ENCODE measurements around the gene RCN2. TPM values are rescaled to one million over a fixed set of nuclear protein-coding genes. Genes with fewer than 3 reads are reported as not detected.

RCN2 gene
- total and polyA plus RNA-seq, 2 of the 8 experiments (the other 6 are each of a cell fraction or from before 2014, with no cell fraction given) = 65.6 to 137 TPM

DNA sequence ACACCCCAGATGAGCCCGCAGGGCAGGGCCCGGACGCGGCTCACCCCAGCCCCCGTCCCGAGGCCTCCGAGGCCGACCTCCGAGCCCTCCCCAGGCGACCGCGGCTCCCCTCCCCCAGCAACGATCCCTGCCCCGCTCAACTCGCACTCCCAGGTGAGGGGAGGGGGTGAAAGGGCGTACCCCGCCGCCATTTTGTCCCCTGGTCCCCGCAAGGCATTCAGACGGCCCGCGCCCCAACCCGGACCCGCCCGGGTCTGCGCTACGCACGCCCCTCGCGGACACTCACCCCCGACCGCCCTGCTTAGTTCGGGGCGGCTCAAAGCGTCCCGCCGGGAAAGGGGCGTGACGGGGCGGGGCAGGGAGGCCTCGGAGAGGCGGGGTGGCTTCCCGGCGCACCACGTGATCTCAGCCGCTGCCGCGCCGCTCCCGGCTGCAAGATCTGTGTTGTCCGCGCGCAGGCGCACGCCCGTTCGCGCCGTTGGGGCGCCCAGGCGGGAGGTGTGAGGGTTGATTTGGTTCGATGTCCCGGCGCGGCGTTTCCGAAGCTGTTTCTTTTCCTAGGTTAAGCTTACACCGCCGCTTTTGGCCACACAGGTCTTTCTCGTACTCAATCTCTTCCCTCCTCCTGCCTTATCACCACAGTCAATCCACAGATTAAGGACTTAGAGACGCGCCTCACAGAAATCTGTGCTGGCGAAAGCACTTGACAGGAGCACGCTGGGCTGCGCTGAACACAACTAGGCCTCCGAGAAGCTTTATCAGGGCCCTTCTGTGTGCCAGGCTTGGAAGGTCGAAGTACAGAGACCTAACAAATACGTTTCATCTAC is 26.3 kb upstream of the RCN2 start, which contains the start of gene SCAPER:
Gene SCAPER (minus strand): TSS at position 328 of the 827 bp plus-strand sequence. CDS start 21,523 bp downstream, outside the sequence.
- H3K4me1 ChIP-seq (replicated peaks in 1 of 4; ENCODE audit: control insufficient read depth in 3 of 4, insufficient read depth in 4 of 4, low read length in 3 of 4) = peaks cover 1 to 7% (median 4%) of the 10 kb centered on the region in 4 experiments; a peak in 5 of 7 replicates
- WGBS, 2 experiments (ENCODE audit: extremely low coverage in 1 of 2, insufficient coverage in 1 of 2, insufficient read length in 1 of 2, insufficient replicate concordance in 2 of 2, low coverage in 1 of 2, low lambda C conversion rate in 2 of 2, missing lambda C conversion rate in 1 of 2) = 3% methylated on average over 53 of the region's 78 CpGs; no CpG with 5 or more reads in 1 of the 2 experiments
- peak within 1 kb of the TSS; percentile 75 for H4K5ac ChIP-seq (ENCODE audit: insufficient read length, low read depth, low read length)
- no peaks in the 10 kb centered on the region for H3K79me2 ChIP-seq (ENCODE audit: control insufficient read depth in 1 of 2, insufficient read depth in 2 of 2, low read length in 2 of 2)
- ChIA-PET POLR2A (ENCODE audit: partially characterized antibody) (interaction anchor here (1.1 to 1.7 kb wide), 4 partner anchors 14 to 256 kb away, joined by 3 to 14 read pairs (median 6); partner anchors contain the start of gene RCN2), CTCF (ENCODE audit: partially characterized antibody) (interaction anchor here (1.6 kb wide), 1 partner anchor 37 kb away, joined by 4 read pairs; no protein-coding TSS in a partner anchor)
- H3K23me2 ChIP-seq (ENCODE audit: low read depth, low read length) = peaks cover 7% of the 10 kb centered on the region
- no peak within 1 kb of the TSS for H2BK15ac ChIP-seq (ENCODE audit: low read length)
- H4K8ac ChIP-seq (ENCODE audit: extremely low read depth, insufficient read depth, low read length) = peak within 1 kb of the TSS; percentile 94; the same call in 1 of the 2 replicates
- H3K9ac ChIP-seq (replicated peaks in 1 of 4; ENCODE audit: extremely low read depth in 1 of 4, low read depth in 3 of 4, low read length in 3 of 4) = peak within 1 kb of the TSS in 3 of 4 experiments; percentile 75 to 79 (median 76); a peak in 6 of 7 replicates
- FAIRE-seq (no peak), DNase-seq (ENCODE audit: low read depth in 1 of 2, low spot score in 2 of 2) (peak; percentile 84 to 95)
- no peak within 1 kb of the TSS for H2BK120ac ChIP-seq (replicated peaks; ENCODE audit: low read depth, low read length)
- no peaks in the 10 kb centered on the region for H4K20me1 ChIP-seq (replicated peaks in 1 of 2; ENCODE audit: control insufficient read depth in 1 of 2, insufficient read depth in 2 of 2, low read length in 2 of 2)
- H3K79me1 ChIP-seq (ENCODE audit: low read depth, low read length) = no peaks in the 10 kb centered on the region
- H3K14ac ChIP-seq (ENCODE audit: insufficient read length) = no peak within 1 kb of the TSS
- peak within 1 kb of the TSS; percentile 93 for H2AFZ ChIP-seq (ENCODE audit: low read length)
- no peaks in the 10 kb centered on the region for H3K36me3 ChIP-seq (ENCODE audit: control insufficient read depth in 2 of 4, insufficient read depth in 4 of 4, low read length in 3 of 4)
- peak within 1 kb of the TSS; percentile 62; the same call in 1 of the 2 replicates for H2BK5ac ChIP-seq (ENCODE audit: low read depth, low read length)
- H2AK5ac ChIP-seq (ENCODE audit: low read depth, low read length) = no peak within 1 kb of the TSS
- H3K4ac ChIP-seq (replicated peaks; ENCODE audit: insufficient read length, low read depth, low read length) = peak within 1 kb of the TSS; percentile 21
- no peak within 1 kb of the TSS; the same call in 1 of the 2 replicates for H2BK20ac ChIP-seq (ENCODE audit: low read length)
- H3K18ac ChIP-seq (ENCODE audit: extremely low read depth, low read length) = peak within 1 kb of the TSS; percentile 52
- H3K27me3 ChIP-seq (replicated peaks in 1 of 4; ENCODE audit: control insufficient read depth in 3 of 4, extremely low read depth in 1 of 4, insufficient read depth in 3 of 4, low read length in 3 of 4) = peaks cover 0 to 4% (median 0%) of the 10 kb centered on the region in 4 experiments; a peak in 2 of 7 replicates
- peak within 1 kb of the TSS; percentile 61 for H4K91ac ChIP-seq (replicated peaks; ENCODE audit: insufficient read length, low read length)
- no peak within 1 kb of the TSS for H3K23ac ChIP-seq (ENCODE audit: insufficient read length)
- peak within 1 kb of the TSS; percentile 62; the same call in 1 of the 2 replicates for H3K27ac ChIP-seq (ENCODE audit: low read depth, low read length)
- peaks cover 0 to 3% of the 10 kb centered on the region in 2 experiments; a peak in 2 of 4 replicates for H3K9me3 ChIP-seq (ENCODE audit: insufficient read depth in 2 of 2, low read depth in 1 of 2, low read length in 1 of 2)
- H2BK12ac ChIP-seq (ENCODE audit: low read depth, low read length) = peak within 1 kb of the TSS; percentile 53; the same call in 1 of the 2 replicates
- peak within 1 kb of the TSS; percentile 54 to 71 (median 63) for H3K4me3 ChIP-seq (ENCODE audit: extremely low read depth in 1 of 4, insufficient read depth in 2 of 4, low read depth in 3 of 4, low read length in 4 of 4)
- peak within 1 kb of the TSS; percentile 75 for H3K56ac ChIP-seq (replicated peaks; ENCODE audit: insufficient read length, low read depth, low read length)
- peak within 1 kb of the TSS; percentile 93 to 97 for H3K4me2 ChIP-seq (ENCODE audit: insufficient read depth in 1 of 2, low read depth in 2 of 2, low read length in 2 of 2)
- TF ChIP-seq CTBP2 (IDR thresholded peaks at IDR 0.05; ENCODE audit: borderline replicate concordance, insufficient read depth, insufficient read length, low read length) (no peak), CTCF (IDR thresholded peaks at IDR 0.05; ENCODE audit: control extremely low read depth in 1 of 3, insufficient read depth in 1 of 3, low read depth in 1 of 3, low read length in 3 of 3) (no peak), CEBPB (IDR thresholded peaks at IDR 0.05; ENCODE audit: low read depth, low read length) (no peak), SAP30 (IDR thresholded peaks at IDR 0.05; ENCODE audit: insufficient read depth, insufficient replicate concordance, low read length) (no peak), BACH1 (IDR thresholded peaks at IDR 0.05; ENCODE audit: low read length) (no peak), SP1 (IDR thresholded peaks at IDR 0.05; ENCODE audit: low read depth, low read length) (no peak), POLR2A (IDR thresholded peaks at IDR 0.05; ENCODE audit: control extremely low read depth in 1 of 2, low read depth in 2 of 2, low read length in 2 of 2) (peak in 1 of 2 experiments; percentile 67; a peak in 2 of 3 replicates), EGR1 (IDR thresholded peaks at IDR 0.05; ENCODE audit: borderline replicate concordance, low read depth, low read length) (no peak), ASH2L (IDR thresholded peaks at IDR 0.05; ENCODE audit: low read length) (peak; percentile 89)

All from H1 (cell line).